ENCODE data around the gene MPP1.

- TF ChIP-seq, protein P1, sequence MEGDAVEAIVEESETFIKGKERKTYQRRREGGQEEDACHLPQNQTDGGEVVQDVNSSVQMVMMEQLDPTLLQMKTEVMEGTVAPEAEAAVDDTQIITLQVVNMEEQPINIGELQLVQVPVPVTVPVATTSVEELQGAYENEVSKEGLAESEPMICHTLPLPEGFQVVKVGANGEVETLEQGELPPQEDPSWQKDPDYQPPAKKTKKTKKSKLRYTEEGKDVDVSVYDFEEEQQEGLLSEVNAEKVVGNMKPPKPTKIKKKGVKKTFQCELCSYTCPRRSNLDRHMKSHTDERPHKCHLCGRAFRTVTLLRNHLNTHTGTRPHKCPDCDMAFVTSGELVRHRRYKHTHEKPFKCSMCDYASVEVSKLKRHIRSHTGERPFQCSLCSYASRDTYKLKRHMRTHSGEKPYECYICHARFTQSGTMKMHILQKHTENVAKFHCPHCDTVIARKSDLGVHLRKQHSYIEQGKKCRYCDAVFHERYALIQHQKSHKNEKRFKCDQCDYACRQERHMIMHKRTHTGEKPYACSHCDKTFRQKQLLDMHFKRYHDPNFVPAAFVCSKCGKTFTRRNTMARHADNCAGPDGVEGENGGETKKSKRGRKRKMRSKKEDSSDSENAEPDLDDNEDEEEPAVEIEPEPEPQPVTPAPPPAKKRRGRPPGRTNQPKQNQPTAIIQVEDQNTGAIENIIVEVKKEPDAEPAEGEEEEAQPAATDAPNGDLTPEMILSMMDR (conservative IDR thresholded peaks at IDR 0.05; ENCODE audit: low read length) = no peak
- TF ChIP-seq EZH2phosphoT487 (IDR thresholded peaks at IDR 0.05; ENCODE audit: borderline replicate concordance, low read depth, low read length) = no peak
Measured at GRCh38 chrX:154834562-154834961, 29.3 kb upstream of the MPP1 start, which contains the start of gene SMIM9.
